ENCODE measurements around the gene PARN. TPM values are rescaled to one million over a fixed set of nuclear protein-coding genes. Genes with fewer than 3 reads are reported as not detected.
A peak's percentile ranks its signal among the peaks of the same experiment; 100 is the strongest.

The PARN gene
- total RNA-seq, 1 experiment from 2014 or later, result 37.7 TPM

GRCh38 chr16:14427371-14427948 lies 202.6 kb downstream of the PARN start:
- peaks cover 19% of the 10 kb centered on the region for H3K4me1 Mint-ChIP-seq
- peaks cover 8% of the 10 kb centered on the region for H3K36me3 Mint-ChIP-seq
- no peaks in the 10 kb centered on the region; the same call in 1 of the 2 replicates for H3K27me3 Mint-ChIP-seq (ENCODE audit: low read depth)
- H3K9me3 Mint-ChIP-seq, result peaks cover 6% of the 10 kb centered on the region
- H3K27ac Mint-ChIP-seq, result peak overlapping the region; percentile 45; the same call in 1 of the 2 replicates
- POLR2A ChIA-PET, result no interaction called here
- ATAC-seq (peak; percentile 18; the same call in 1 of the 2 replicates), DNase-seq (ENCODE audit: low spot score) (no peak)
- CTCF ChIA-PET, result no interaction called here
- no peak for TF ChIP-seq TEAD4 (CRISPR knock-in tag; IDR thresholded peaks at IDR 0.05)
- TF ChIP-seq, protein P1, sequence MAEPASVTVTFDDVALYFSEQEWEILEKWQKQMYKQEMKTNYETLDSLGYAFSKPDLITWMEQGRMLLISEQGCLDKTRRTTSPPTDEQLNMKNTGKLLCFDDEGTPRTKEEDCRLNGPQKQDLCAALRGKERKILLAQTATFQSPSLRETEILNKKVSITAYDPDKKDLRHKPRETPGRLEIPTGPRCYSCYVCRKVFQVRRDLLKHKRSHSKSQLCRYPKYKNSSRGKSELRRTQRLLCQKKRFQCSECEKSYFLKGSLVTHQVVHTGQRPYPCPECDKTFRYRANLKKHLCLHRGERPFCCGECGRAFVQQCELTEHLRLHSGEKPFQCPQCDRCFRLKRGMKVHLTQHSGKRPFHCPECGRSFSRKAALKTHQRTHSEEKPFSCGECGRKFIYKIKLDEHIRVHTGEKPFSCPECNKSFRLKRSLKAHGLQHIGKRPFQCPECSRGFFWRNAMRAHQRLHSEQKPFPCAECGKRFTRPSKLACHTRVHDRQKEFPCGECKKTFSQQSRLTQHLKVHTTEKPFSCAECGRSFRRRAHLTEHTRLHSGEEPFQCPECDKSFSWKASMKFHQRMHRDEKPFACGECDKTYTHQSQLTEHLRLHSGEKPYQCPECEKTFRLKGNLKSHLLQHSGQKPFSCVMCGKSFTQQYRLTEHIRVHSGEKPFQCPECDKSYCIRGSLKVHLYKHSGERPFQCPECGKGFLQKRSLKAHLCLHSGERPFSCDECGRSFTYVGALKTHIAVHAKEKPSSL (CRISPR knock-in tag; conservative IDR thresholded peaks at IDR 0.05), result no peak
- no peak for TF ChIP-seq E2F4 (CRISPR knock-in tag; IDR thresholded peaks at IDR 0.05; ENCODE audit: borderline replicate concordance, low read depth)
- TF ChIP-seq, protein P2, sequence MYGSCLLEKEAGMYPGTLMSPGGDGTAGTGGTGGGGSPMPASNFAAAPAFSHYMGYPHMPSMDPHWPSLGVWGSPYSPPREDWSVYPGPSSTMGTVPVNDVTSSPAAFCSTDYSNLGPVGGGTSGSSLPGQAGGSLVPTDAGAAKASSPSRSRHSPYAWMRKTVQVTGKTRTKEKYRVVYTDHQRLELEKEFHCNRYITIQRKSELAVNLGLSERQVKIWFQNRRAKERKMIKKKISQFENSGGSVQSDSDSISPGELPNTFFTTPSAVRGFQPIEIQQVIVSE (CRISPR knock-in tag; IDR thresholded peaks at IDR 0.05; ENCODE audit: borderline replicate concordance), result no peak
- no peak for TF ChIP-seq ZNF396 (CRISPR knock-in tag; IDR thresholded peaks at IDR 0.05; ENCODE audit: borderline replicate concordance)
- no peak for TF ChIP-seq SOX15 (CRISPR knock-in tag; IDR thresholded peaks at IDR 0.05)
- no peak for TF ChIP-seq ARID4B (CRISPR knock-in tag; IDR thresholded peaks at IDR 0.05; ENCODE audit: borderline replicate concordance)
- TF ChIP-seq SMAD3 (CRISPR knock-in tag; IDR thresholded peaks at IDR 0.05; ENCODE audit: borderline replicate concordance), result no peak
- no peak for TF ChIP-seq FOXP4 (CRISPR knock-in tag; IDR thresholded peaks at IDR 0.05)
- TF ChIP-seq RORB (CRISPR knock-in tag; IDR thresholded peaks at IDR 0.05), result no peak
- TF ChIP-seq ETV6 (CRISPR knock-in tag; IDR thresholded peaks at IDR 0.05), result no peak
- TF ChIP-seq ZNF423 (CRISPR knock-in tag; IDR thresholded peaks at IDR 0.05), result no peak
- TF ChIP-seq, protein P3, sequence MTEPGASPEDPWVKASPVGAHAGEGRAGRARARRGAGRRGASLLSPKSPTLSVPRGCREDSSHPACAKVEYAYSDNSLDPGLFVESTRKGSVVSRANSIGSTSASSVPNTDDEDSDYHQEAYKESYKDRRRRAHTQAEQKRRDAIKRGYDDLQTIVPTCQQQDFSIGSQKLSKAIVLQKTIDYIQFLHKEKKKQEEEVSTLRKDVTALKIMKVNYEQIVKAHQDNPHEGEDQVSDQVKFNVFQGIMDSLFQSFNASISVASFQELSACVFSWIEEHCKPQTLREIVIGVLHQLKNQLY (CRISPR knock-in tag; IDR thresholded peaks at IDR 0.05), result no peak
- TF ChIP-seq, protein P4, sequence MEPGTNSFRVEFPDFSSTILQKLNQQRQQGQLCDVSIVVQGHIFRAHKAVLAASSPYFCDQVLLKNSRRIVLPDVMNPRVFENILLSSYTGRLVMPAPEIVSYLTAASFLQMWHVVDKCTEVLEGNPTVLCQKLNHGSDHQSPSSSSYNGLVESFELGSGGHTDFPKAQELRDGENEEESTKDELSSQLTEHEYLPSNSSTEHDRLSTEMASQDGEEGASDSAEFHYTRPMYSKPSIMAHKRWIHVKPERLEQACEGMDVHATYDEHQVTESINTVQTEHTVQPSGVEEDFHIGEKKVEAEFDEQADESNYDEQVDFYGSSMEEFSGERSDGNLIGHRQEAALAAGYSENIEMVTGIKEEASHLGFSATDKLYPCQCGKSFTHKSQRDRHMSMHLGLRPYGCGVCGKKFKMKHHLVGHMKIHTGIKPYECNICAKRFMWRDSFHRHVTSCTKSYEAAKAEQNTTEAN (CRISPR knock-in tag; IDR thresholded peaks at IDR 0.05), result no peak
- TF ChIP-seq, protein P5, sequence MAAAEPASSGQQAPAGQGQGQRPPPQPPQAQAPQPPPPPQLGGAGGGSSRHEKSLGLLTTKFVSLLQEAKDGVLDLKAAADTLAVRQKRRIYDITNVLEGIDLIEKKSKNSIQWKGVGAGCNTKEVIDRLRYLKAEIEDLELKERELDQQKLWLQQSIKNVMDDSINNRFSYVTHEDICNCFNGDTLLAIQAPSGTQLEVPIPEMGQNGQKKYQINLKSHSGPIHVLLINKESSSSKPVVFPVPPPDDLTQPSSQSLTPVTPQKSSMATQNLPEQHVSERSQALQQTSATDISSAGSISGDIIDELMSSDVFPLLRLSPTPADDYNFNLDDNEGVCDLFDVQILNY (CRISPR knock-in tag; IDR thresholded peaks at IDR 0.05), result no peak
- TF ChIP-seq PRRX2 (CRISPR knock-in tag; IDR thresholded peaks at IDR 0.05), result no peak
- TF ChIP-seq, protein P6, sequence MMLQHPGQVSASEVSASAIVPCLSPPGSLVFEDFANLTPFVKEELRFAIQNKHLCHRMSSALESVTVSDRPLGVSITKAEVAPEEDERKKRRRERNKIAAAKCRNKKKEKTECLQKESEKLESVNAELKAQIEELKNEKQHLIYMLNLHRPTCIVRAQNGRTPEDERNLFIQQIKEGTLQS (CRISPR knock-in tag; conservative IDR thresholded peaks at IDR 0.05), result no peak
- no peak overlapping the region for H3K4me3 Mint-ChIP-seq

Measured in WTC11 (cell line).